PC-3 (cell line): ENCODE results near the gene PRPF19.

Source experiments
- EZH2 ChIP-seq: fragments of 300-600 bp; sonication (generic); IDR thresholded peaks from one replicate; pipeline ENCODE4 v1.6.1; 2017; ENCODE audit warnings: antibody characterized with exemption, mild to moderate bottlenecking, low read length; ENCODE audit not compliant: unreplicated experiment
- TF ChIP-seq, protein P1 (sequence below): fragments of 300-600 bp; sonication (generic); conservative IDR thresholded peaks from 2 replicates; pipeline ENCODE4 v1.5.1; 2017; ENCODE audit warnings: antibody characterized with exemption, low read depth, mild to moderate bottlenecking, low read length

GRCh38 chr11:60844045-60844869, 62.1 kb downstream of the PRPF19 start:
- TF ChIP-seq, protein P1, sequence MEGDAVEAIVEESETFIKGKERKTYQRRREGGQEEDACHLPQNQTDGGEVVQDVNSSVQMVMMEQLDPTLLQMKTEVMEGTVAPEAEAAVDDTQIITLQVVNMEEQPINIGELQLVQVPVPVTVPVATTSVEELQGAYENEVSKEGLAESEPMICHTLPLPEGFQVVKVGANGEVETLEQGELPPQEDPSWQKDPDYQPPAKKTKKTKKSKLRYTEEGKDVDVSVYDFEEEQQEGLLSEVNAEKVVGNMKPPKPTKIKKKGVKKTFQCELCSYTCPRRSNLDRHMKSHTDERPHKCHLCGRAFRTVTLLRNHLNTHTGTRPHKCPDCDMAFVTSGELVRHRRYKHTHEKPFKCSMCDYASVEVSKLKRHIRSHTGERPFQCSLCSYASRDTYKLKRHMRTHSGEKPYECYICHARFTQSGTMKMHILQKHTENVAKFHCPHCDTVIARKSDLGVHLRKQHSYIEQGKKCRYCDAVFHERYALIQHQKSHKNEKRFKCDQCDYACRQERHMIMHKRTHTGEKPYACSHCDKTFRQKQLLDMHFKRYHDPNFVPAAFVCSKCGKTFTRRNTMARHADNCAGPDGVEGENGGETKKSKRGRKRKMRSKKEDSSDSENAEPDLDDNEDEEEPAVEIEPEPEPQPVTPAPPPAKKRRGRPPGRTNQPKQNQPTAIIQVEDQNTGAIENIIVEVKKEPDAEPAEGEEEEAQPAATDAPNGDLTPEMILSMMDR, result no peak
- no peak for TF ChIP-seq EZH2
